CD4-positive, CD25-positive, alpha-beta regulatory T cell (primary cell): Measurements from ENCODE around the gene UBE2E1. TPM values are rescaled to one million over a fixed set of nuclear protein-coding genes. Genes with fewer than 3 reads are reported as not detected.

ENCODE experiments used
- ATAC-seq, 2 donors: fragments of 150-1000 bp; cut with Tn5 transposase; one replicate each; pipeline ENCODE4 v1.10.0; 2021; ENCODE audit warnings: low read depth in 2 of 2, moderate number of reproducible peaks in 2 of 2, moderate library complexity in 1 of 2
- DNase-seq, 3 donors: peaks; one replicate each; pipeline versions ENCODE4 v3.0.0 to v3.0.0-alpha.2; 2012 to 2022; ENCODE audit warnings: mixed read lengths in 1 of 3
- H3K27ac ChIP-seq: one replicate; pipeline ENCODE4 v1.7.0; 2013; ENCODE audit warnings: mild to moderate bottlenecking, low read length; ENCODE audit not compliant: insufficient read depth, poor library complexity, severe bottlenecking
- H3K27me3 ChIP-seq: one replicate; pipeline ENCODE4 v1.7.0; 2013; ENCODE audit warnings: low read length; ENCODE audit not compliant: control insufficient read depth, insufficient read depth
- H3K36me3 ChIP-seq: one replicate; pipeline ENCODE4 v1.7.0; 2013; ENCODE audit warnings: mild to moderate bottlenecking, low read length, moderate library complexity; ENCODE audit not compliant: control insufficient read depth, insufficient read depth
- H3K4me1 ChIP-seq: 2 replicates; pipeline ENCODE4 v1.7.0; 2013; ENCODE audit warnings: mild to moderate bottlenecking, low read length; ENCODE audit not compliant: insufficient read depth, control insufficient read depth, poor library complexity, severe bottlenecking
- H3K4me3 ChIP-seq: one replicate; pipeline ENCODE4 v1.7.0; 2013; ENCODE audit warnings: low read depth, mild to moderate bottlenecking, low read length, moderate library complexity
- H3K9me3 ChIP-seq, 2 experiments: 1 replicate in 1 of 2; 2 replicates in 1 of 2; pipeline ENCODE4 v1.7.0; 2013; ENCODE audit warnings: low read length in 2 of 2, mild to moderate bottlenecking in 1 of 2, moderate library complexity in 1 of 2; ENCODE audit not compliant: control insufficient read depth in 2 of 2
- H3K27ac Mint-ChIP-seq, 3 donors: one replicate each; pipeline ENCODE4 v1.8.0; 2020 to 2022; ENCODE audit warnings: mild to moderate bottlenecking in 3 of 3, mixed read lengths in 3 of 3, moderate library complexity in 2 of 3
- H3K27me3 Mint-ChIP-seq: one replicate; pipeline ENCODE4 v1.8.0; 2022; ENCODE audit warnings: mild to moderate bottlenecking, mixed read lengths
- H3K36me3 Mint-ChIP-seq: one replicate; pipeline ENCODE4 v1.8.0; 2020; ENCODE audit warnings: mixed read lengths
- H3K4me1 Mint-ChIP-seq, 4 donors: one replicate each; pipeline ENCODE4 v1.8.0; 2020 to 2022; ENCODE audit warnings: mixed read lengths in 4 of 4, mild to moderate bottlenecking in 1 of 4
- H3K4me3 Mint-ChIP-seq, 4 donors: one replicate each; pipeline ENCODE4 v1.8.0; 2020 to 2022; ENCODE audit warnings: mild to moderate bottlenecking in 4 of 4, mixed read lengths in 4 of 4, moderate library complexity in 3 of 4
- H3K9me3 Mint-ChIP-seq, 7 donors: one replicate each; pipeline ENCODE4 v1.8.0; 2020 to 2022; ENCODE audit warnings: mixed read lengths in 7 of 7, mild to moderate bottlenecking in 3 of 7, moderate library complexity in 2 of 7
- polyA plus RNA-seq, 4 donors: library from polyadenylated mRNA; unstranded; fragments of 300-500 nt; fragmentation: Illumina TruSeq; gene quantifications; one replicate each; pipeline ENCODE4 v1.2.3, GENCODE V29; 2021
- total RNA-seq: library from RNA; stranded (reverse); gene quantifications from one replicate; pipeline ENCODE4 v1.2.3, GENCODE V29; 2022

Gene UBE2E1
- total and polyA plus RNA-seq, 5 donors from 2014 or later: 6.2 to 65.3 (median 12.8) TPM

- H3K4me1 Mint-ChIP-seq: no peaks in the 10 kb centered on the region
- peaks cover 49% of the 10 kb centered on the region for H3K27me3 Mint-ChIP-seq
Observed at GRCh38 chr3:23797491-23797890, 8.3 kb upstream of the UBE2E1 start.

DNA sequence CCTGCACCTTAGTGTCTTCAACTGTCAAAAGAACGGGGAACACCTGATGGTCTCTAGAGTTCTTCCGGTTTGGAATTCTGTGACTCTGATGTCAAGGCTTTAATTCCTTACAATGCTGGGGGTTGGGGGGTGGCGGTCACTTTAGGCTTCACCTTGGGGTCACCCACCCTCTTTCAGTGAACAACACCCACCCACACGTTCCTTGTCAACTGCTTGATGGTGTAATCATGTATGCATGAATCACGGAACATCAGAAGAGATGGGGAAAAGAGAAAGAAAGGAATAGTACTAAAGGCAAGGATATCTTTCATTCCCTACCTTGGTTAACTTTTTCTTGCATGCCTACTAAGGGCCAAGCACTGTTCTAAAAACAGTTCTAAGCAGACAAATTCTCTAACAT, 7.3 kb upstream of the UBE2E1 start:
- H3K27ac ChIP-seq: no peak overlapping the region
- H3K4me1 ChIP-seq: no peaks in the 10 kb centered on the region
- Mint-ChIP-seq H3K4me1 (no peaks in the 10 kb centered on the region), H3K9me3 (no peaks in the 10 kb centered on the region), H3K4me3 (no peak overlapping the region), H3K36me3 (no peaks in the 10 kb centered on the region), H3K27me3 (peaks cover 44% of the 10 kb centered on the region), H3K27ac (peak overlapping the region in 1 of 3 donors; percentile 39)
- H3K4me3 ChIP-seq: no peak overlapping the region
- ATAC-seq (no peak), DNase-seq (no peak)
- H3K27me3 ChIP-seq: peaks cover 10% of the 10 kb centered on the region
- no peaks in the 10 kb centered on the region for H3K9me3 ChIP-seq
- no peaks in the 10 kb centered on the region for H3K36me3 ChIP-seq

More at GRCh38 chr3:23797491-23797890, 8.3 kb upstream of the UBE2E1 start:
- Histone ChIP-seq H3K27me3 (peaks cover 10% of the 10 kb centered on the region), H3K36me3 (no peaks in the 10 kb centered on the region), H3K4me1 (no peaks in the 10 kb centered on the region), H3K4me3 (no peak overlapping the region), H3K9me3 (no peaks in the 10 kb centered on the region), H3K27ac (no peak overlapping the region)
- H3K4me3 Mint-ChIP-seq: no peak overlapping the region
- H3K9me3 Mint-ChIP-seq: no peaks in the 10 kb centered on the region
- no peak overlapping the region for H3K27ac Mint-ChIP-seq
- ATAC-seq: no peak
- peak in 1 of 3 donors; percentile 6 for DNase-seq
- H3K36me3 Mint-ChIP-seq: no peaks in the 10 kb centered on the region

DNA sequence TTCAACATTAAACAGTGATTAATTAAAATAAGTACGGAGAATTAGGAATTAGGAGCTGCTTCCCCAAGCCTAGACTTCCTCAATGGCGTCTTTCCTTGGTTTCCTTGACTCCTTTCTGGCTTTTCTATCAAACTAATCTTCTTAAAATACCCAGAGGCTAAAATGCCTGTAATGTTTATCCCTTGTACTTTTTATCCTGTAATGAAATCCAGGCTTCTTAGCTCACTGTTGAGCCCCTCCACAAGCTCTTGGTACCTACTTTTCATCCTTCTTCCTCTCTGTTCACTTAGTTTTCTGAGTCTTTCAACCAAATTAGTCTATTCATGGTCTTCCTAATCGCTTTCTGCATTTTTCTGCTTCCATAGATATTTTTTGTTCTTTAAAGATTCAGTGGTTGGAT, 6.9 kb upstream of the UBE2E1 start:
- H3K27me3 Mint-ChIP-seq: peaks cover 40% of the 10 kb centered on the region
- no peaks in the 10 kb centered on the region for H3K9me3 Mint-ChIP-seq
- no peak for ATAC-seq

DNA sequence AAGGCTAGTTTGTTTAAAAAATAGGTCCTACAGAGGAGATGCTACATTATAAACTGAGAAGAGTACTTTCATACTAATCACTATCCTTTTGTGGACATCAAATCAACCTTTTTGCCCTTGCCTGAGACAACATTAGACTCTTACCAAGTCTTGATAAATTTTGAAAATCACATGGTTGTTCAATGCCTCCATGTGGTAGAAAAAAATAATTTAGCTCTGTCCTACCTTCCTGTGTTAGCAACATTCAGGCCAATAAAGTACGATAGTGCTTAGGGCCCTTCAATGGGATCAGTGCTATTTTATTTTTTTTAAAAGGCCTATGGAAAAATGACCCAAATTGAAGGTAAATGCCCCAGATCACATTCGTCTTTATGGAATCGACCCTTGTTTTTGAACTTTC, 5.0 kb upstream of the UBE2E1 start:
- no peaks in the 10 kb centered on the region for H3K9me3 ChIP-seq
- no peak overlapping the region for H3K4me3 ChIP-seq
- H3K27me3 ChIP-seq: peaks cover 10% of the 10 kb centered on the region
- H3K4me1 ChIP-seq: peaks cover 3% of the 10 kb centered on the region
- Mint-ChIP-seq H3K4me1 (peaks cover 0 to 7% (median 3%) of the 10 kb centered on the region in 4 donors), H3K4me3 (no peak overlapping the region), H3K9me3 (no peaks in the 10 kb centered on the region), H3K27me3 (peaks cover 28% of the 10 kb centered on the region), H3K36me3 (no peaks in the 10 kb centered on the region), H3K27ac (no peak overlapping the region)
- ATAC-seq: no peak
- no peak overlapping the region for H3K27ac ChIP-seq
- peak in 1 of 3 donors; percentile 16 for DNase-seq
- H3K36me3 ChIP-seq: no peaks in the 10 kb centered on the region

More for the DNA sequence above, 6.9 kb upstream of the UBE2E1 start:
- Histone ChIP-seq H3K27me3 (peaks cover 10% of the 10 kb centered on the region), H3K9me3 (no peaks in the 10 kb centered on the region), H3K27ac (no peak overlapping the region), H3K4me1 (no peaks in the 10 kb centered on the region), H3K4me3 (no peak overlapping the region), H3K36me3 (no peaks in the 10 kb centered on the region)
- Mint-ChIP-seq H3K4me1 (no peaks in the 10 kb centered on the region), H3K36me3 (no peaks in the 10 kb centered on the region), H3K4me3 (no peak overlapping the region), H3K27ac (no peak overlapping the region)
- no peak for DNase-seq

DNA sequence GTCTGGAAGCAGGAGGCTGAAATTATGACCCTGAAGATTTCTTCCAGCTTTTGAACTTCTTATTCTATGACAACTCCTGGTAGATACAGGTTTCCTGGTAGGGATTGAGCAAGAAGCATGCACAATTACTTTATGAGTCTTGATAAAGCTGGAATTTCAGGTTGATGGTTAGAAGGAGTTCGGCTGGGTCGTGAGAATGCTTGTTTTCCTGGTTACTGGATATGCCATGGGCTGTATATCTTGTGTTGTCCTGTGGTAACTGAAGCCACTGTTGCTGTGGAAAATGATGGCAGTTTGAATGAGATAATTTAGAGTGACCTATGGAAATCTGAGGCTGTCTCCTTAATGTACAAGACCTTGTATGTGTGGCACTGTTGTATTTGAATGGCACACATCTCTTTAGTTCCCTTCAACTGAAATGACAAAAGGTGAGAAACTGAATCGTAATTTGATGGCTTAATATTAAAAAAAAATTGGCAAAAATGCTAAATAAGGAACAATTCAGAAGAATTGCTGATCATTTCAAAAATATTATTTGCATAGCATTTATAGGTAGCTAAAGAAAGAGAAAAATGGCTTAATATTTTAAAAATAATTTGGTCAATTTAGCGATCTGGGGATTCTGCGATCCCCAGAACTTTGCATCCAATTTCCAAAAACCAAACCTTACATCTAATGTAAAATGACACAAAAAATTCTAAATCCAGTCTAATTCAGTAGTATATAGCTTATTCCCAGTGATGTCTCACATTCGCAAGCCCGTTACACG, 1.1 kb upstream of the UBE2E1 start:
- H3K27me3 Mint-ChIP-seq: peaks cover 7% of the 10 kb centered on the region
- Histone ChIP-seq H3K36me3 (no peaks in the 10 kb centered on the region), H3K4me3 (peak overlapping the region; percentile 34), H3K27me3 (peaks cover 3% of the 10 kb centered on the region), H3K4me1 (peaks cover 34% of the 10 kb centered on the region), H3K27ac (no peak overlapping the region), H3K9me3 (no peaks in the 10 kb centered on the region)
- peaks cover 18 to 37% (median 28%) of the 10 kb centered on the region in 4 donors for H3K4me1 Mint-ChIP-seq
- no peak for ATAC-seq
- H3K27ac Mint-ChIP-seq: peak overlapping the region in 2 of 3 donors; percentile 1 to 61
- H3K4me3 Mint-ChIP-seq: peak overlapping the region; percentile 85 to 97 (median 91)
- no peak for DNase-seq
- no peaks in the 10 kb centered on the region for H3K36me3 Mint-ChIP-seq
- no peaks in the 10 kb centered on the region for H3K9me3 Mint-ChIP-seq

DNA sequence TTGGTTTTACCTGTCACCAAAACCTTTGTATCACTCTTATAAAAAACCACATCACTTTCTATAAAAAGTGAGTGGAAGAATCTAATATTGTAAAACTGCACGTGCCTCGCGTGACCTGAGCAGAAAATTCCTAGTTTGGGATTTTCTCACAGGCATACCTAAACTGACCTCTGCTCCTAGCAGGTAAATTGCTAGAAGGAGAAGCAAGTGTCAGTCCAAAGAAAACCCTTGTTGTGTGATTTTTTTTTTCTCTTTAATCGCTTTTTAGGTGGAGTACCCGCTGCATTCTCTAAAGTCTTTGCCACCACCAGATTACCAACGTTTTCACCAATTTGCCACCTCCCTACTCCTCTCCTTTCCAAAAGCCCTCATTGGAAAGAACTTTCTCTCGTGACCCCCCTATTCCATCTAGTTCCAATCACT, 534 bp upstream of the UBE2E1 start:
- Mint-ChIP-seq H3K4me3 (peak overlapping the region; percentile 85 to 97 (median 91)), H3K9me3 (peaks cover 0 to 2% (median 0%) of the 10 kb centered on the region in 7 donors), H3K36me3 (no peaks in the 10 kb centered on the region), H3K4me1 (peaks cover 24 to 43% (median 32%) of the 10 kb centered on the region in 4 donors), H3K27me3 (peaks cover 12% of the 10 kb centered on the region), H3K27ac (peak overlapping the region; percentile 61 to 98 (median 84))
- ATAC-seq: no peak
- Histone ChIP-seq H3K36me3 (no peaks in the 10 kb centered on the region), H3K9me3 (no peaks in the 10 kb centered on the region), H3K27me3 (peaks cover 3% of the 10 kb centered on the region), H3K4me1 (peaks cover 40% of the 10 kb centered on the region), H3K4me3 (peak overlapping the region; percentile 34), H3K27ac (peak overlapping the region; percentile 14)
- peak in 1 of 3 donors; percentile 8 for DNase-seq

DNA sequence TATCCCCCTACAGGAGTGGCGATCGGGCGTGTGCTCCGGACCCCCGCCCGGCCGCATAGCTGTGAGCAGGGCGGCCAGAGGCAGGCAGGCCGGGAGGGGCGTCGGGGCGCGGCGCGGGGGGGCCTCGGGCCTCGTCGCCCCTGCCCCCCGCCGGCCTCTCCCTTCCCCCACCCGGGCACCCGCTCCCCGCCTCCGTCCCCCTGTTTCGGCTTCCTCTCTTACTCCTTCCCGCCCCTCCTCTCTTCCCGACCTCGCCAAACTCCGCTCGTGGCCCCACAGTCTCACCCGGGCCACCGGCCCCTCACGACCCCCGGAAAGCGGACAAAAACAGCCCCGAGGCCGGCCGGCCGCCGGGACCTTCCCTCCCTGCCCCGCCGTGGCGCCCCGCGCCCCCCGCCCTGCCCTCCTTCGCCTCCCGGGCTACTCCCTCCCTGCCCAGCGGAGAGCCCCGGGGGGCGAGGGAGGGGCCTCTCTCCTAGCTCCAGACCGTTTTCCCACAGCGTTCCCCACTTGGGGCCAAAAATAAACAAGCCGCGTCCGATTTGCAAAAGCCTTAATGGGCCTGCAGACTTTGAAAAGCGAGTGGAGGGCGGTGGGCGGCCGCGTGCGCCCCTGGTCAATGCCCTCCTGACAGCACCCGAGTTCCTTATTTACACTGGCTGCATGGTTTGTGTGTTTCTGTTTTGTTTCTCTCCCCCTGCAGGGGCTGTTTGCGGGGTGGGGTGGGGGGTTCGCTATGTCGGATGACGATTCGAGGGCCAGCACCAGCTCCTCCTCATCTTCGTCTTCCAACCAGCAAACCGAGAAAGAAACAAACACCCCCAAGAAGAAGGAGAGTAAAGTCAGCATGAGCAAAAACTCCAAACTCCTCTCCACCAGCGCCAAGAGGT, 1.0 kb downstream of the UBE2E1 start:
- peaks cover 3% of the 10 kb centered on the region for H3K27me3 ChIP-seq
- peak overlapping the region; percentile 95 to 99 (median 97) for H3K4me3 Mint-ChIP-seq
- H3K36me3 ChIP-seq: no peaks in the 10 kb centered on the region
- H3K27ac Mint-ChIP-seq: peak overlapping the region; percentile 89 to 98 (median 96)
- H3K9me3 Mint-ChIP-seq: peaks cover 0 to 2% (median 0%) of the 10 kb centered on the region in 7 donors
- H3K4me1 ChIP-seq: peaks cover 48% of the 10 kb centered on the region
- DNase-seq (no peak), ATAC-seq (no peak)
- peak overlapping the region; percentile 51 for H3K27ac ChIP-seq
- no peaks in the 10 kb centered on the region for H3K9me3 ChIP-seq
- H3K36me3 Mint-ChIP-seq: peaks cover under 1% of the 10 kb centered on the region
- peak overlapping the region; percentile 76 for H3K4me3 ChIP-seq
- peaks cover 33 to 54% (median 39%) of the 10 kb centered on the region in 4 donors for H3K4me1 Mint-ChIP-seq
- H3K27me3 Mint-ChIP-seq: peaks cover 7% of the 10 kb centered on the region
